KOPT-K1 (cell line): ENCODE results near the gene TOP1.

ENCODE experiments used
- H3K27ac ChIP-seq: fragments of 200-600 bp; sonication (generic); 2 replicates; pipeline ENCODE4 v1.5.1; 2016; ENCODE audit warnings: antibody characterized with exemption, mild to moderate bottlenecking, low read depth, low read length; ENCODE audit not compliant: poor library complexity, severe bottlenecking
- H3K36me3 ChIP-seq: fragments of 200-600 bp; sonication (generic); 2 replicates; pipeline ENCODE4 v1.5.1; 2017; ENCODE audit warnings: antibody characterized with exemption, mild to moderate bottlenecking, low read length, moderate library complexity; ENCODE audit not compliant: insufficient read depth
- H3K9me3 ChIP-seq: fragments of 200-600 bp; sonication (generic); 2 replicates; pipeline ENCODE4 v1.5.1; 2017; ENCODE audit warnings: antibody characterized with exemption, low read length, mild to moderate bottlenecking; ENCODE audit not compliant: insufficient read depth, poor library complexity, severe bottlenecking

The TOP1 gene

DNA sequence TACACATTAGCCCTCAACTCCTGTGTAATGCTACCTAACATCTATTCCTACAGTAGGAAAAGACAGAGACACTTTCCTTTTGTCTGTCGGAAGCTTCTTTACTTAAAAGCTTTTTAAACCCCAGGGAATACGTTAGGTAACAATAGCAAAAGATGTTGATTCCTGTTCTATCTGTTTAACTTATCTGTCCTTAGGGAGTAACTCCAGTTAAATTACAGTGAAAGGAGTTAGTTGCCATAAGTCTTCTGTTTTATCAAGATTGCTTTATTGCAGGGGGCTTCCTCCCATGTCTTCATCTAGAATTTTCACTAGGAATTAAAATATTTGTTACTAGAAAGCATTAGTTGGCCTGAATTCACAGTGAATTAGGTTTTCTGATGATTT lies 26.2 kb downstream of the TOP1 start:
- H3K9me3 ChIP-seq, result no peaks in the 10 kb centered on the region
- H3K27ac ChIP-seq, result no peak overlapping the region
- 0 out of 2 replicates have a peak, but pooled peaks cover 4% of the 10 kb centered on the region for H3K36me3 ChIP-seq

DNA sequence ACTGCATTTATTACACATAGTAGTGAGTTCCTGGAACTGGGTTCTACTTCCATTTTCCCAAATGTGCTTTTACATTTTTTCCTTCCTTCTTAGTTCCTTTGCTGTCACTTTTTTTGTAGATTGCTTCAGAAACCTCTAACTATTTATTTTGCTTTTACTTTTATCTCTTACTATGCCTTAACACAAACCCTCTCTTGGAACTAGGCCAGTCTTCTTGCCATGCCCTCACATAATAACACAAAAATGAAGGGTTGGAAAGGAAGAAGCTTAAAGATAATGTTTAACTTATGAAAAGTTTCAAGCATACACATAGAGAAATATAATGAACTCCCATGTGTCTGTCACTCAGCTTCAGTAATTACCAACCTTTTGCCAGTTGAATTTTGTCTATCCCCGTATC lies 27.1 kb downstream of the TOP1 start:
- Histone ChIP-seq H3K36me3 (peaks cover 5% of the 10 kb centered on the region; the same call in 1 of the 2 replicates), H3K9me3 (no peaks in the 10 kb centered on the region), H3K27ac (no peak overlapping the region)

DNA sequence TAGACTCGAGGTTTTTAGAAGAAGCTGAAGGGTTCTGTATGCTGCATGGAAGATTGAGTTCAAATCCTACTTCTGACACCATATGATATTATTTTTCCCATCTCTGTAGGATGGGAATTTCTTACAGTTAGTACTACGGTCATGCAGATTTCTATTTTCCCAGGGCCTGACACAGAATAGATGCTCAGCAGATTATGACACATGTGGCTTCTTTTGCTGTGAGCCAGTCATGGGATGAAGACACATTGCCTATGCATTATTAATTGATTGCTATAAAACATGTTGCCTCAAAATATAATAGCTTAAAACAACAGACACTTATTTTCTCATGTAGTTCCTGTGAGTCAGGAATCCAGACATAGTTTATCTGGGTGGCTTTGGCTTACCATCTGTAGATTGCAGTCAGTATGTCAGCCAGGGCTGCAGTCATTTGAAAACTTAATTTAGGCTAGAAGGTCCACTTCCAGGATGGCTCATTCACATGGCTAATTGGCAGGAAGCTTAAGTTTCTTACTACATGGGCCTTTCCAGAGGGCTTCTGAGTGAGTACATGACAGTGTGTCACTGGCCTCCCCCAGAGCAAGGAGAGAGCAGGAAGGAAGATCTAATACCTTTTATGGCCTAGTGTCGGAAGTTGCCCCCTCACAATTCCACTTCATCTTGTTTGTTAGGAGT lies 29.5 kb downstream of the TOP1 start:
- H3K36me3 ChIP-seq, result peaks cover 29% of the 10 kb centered on the region
- no peak overlapping the region for H3K27ac ChIP-seq

DNA sequence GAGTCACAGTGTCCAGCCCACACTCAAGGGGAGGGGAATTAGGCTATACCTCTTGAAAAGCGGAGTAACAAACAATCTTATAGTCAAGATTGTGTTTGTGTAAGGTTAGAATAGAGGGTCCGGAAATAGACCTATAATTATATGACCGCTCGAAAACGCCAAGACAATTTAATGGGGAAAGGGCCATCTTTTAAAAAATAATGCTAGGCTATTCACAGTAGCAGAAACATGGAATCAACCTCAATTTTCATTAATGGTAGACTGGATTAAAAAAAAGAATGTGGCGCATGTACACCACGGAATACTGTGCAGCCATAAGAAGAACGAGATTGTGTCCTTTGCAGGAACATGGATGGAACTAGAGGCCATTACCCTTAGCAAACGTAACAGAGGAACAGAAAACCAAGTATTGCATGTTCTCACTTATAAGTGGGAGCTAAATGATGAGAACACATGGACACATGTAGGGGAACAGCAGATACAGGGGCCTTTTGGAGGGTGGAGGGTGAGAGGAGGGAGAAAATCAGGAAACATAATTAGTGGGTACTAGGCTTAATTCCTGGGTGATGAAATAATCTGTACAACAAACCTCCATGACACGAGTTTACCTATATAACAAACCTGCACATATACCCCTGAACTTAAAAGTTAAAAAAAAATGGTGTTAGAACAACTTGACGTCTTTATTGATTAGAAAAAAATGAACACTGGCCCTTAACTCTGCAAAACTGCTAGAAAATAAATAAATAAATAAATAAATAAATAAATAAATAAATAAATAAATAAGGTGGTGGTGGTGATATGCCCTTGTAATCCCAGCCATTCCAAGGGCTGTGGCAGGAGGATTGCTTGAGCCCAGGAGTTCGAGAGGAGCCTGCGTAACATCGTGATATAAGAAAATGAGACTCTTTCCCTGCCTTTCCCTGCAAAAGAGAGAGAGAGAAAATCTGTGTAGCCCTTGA lies 30.3 kb downstream of the TOP1 start:
- Histone ChIP-seq H3K27ac (no peak overlapping the region), H3K9me3 (no peaks in the 10 kb centered on the region), H3K36me3 (peaks cover 37% of the 10 kb centered on the region)

More for the DNA sequence above, 29.5 kb downstream of the TOP1 start:
- no peaks in the 10 kb centered on the region for H3K9me3 ChIP-seq

DNA sequence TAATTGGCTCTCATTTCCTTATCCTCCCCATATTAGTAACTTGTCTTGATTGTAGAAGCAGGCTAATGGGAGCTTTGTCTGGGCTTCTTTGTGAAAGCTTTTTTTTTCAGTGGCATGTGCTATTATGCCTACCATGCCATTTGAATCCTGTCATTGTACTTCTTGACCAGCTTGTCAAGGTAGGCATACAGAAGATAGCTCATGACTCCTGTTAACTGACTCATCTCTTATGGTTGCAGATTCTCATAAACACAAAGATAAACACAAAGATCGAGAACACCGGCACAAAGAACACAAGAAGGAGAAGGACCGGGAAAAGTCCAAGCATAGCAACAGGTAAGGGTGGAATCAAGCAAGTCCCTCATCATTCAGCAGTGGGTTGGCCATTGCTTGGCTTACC lies 32.5 kb downstream of the TOP1 start:
- no peak overlapping the region for H3K27ac ChIP-seq
- H3K36me3 ChIP-seq, result peaks cover 56% of the 10 kb centered on the region

DNA sequence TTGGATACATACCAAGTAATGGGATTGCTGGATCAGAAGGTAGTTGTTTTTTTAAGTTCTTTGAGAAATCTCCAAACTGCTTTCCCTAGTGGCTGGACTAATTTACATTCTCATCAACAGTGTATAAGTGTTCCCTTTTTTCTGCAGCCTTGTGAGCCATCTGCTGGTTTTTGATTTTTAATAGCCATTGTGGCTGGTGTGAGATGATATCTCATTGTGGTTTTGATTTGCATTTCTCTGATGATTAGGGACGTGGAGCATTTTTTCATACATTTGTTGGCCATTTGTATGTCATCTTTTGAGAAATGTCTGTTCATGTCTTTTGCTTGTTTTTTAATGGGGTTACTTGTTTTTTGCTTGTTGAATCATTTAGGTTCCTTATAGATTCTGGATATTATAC lies 34.8 kb downstream of the TOP1 start:
- Histone ChIP-seq H3K9me3 (no peaks in the 10 kb centered on the region), H3K27ac (no peak overlapping the region), H3K36me3 (peaks cover 75% of the 10 kb centered on the region)

More for the DNA sequence above, 32.5 kb downstream of the TOP1 start:
- no peaks in the 10 kb centered on the region for H3K9me3 ChIP-seq

DNA sequence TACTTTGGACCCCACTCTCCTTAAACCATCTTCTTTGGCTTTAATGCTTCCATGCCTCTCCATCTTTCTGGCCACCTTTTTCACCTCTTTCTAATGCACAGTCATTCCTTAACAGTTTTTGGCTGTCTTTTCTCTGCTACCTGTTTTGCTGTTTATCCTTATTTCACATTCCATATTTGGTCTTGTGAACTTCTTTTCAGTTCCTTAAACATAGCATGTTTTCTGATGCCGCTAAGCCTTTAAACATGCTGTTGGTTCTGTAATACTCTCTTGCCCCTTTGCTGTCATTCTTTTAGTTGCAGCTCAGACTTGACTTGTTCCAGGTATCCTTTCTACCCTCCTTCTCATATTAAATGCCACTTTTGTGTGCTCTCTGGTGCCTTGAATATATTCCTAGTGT lies 35.8 kb downstream of the TOP1 start:
- Histone ChIP-seq H3K36me3 (peaks cover 84% of the 10 kb centered on the region), H3K27ac (no peak overlapping the region), H3K9me3 (no peaks in the 10 kb centered on the region)

DNA sequence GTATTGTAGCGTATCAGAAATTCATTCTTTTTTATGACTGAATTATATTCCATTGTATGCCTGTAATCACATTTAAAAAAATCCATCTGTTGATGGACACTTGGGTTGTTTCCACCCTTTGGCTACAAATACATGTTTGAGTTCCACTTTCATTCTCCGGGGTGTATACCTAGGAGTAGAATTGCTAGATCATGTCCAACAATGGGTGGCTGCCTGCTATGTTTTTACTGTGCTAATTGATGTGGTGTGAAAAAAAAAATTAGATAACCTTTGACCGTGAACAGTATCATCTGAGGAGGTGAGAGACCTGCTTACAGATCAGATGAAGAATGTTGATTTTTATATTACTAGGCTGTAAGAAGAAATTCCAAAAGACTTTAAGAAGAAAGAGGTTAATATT lies 37.1 kb downstream of the TOP1 start:
- no peak overlapping the region for H3K27ac ChIP-seq
- no peaks in the 10 kb centered on the region for H3K9me3 ChIP-seq
- peaks cover 88% of the 10 kb centered on the region for H3K36me3 ChIP-seq

DNA sequence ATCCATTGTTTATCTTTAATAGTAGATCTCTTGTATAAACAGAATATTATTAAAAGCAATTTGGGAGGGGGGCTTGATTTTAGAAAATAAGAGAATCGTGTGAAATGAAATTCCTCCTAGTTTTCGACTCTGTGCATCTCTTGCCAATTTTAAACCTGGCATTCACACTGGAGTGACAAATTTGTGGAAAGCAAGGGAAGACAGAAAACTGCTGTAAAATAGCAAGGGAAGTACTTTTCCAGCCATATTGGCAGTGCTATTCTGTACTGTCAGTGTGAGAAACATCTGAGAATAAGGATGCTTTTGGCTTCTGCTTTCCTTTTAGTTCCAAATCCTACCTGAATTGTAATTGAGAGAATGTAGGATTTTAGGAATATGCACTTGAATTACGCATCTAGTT lies 40.2 kb downstream of the TOP1 start:
- H3K27ac ChIP-seq, result no peak overlapping the region

DNA sequence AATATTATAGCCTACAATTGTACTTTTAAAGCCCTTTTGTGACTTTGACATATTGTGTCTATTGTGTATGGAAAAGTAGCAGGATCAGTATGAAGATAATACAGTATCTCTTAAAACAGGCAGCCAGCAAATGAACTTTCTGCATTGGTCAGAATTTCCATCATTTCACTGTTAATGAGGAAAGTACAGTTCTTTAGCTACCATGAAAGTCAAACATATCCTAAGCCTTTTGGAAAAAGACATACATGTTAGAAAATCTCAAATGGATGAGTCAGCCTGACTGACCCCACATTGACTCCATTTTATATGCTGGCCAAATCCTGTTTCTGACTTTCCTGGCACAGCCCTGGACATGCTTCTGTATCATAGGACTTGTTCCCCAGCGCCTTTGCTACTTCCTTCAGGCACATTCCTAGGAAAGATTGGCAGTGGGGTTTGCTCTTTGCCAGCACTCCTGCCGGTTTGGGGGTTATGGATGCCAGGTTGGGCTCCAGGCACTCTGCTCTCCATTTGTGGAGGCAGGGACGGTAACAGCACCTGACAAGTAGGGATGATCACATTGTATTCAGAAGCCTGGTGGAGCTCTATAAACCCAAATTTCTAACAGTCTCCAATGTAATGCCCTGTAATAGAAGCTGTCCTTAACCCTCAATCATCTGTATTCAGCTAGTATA lies 43.7 kb downstream of the TOP1 start:
- no peaks in the 10 kb centered on the region for H3K9me3 ChIP-seq
- H3K27ac ChIP-seq, result no peak overlapping the region
- peaks cover 47% of the 10 kb centered on the region for H3K36me3 ChIP-seq

More for the DNA sequence above, 40.2 kb downstream of the TOP1 start:
- Histone ChIP-seq H3K9me3 (no peaks in the 10 kb centered on the region), H3K36me3 (peaks cover 65% of the 10 kb centered on the region)

DNA sequence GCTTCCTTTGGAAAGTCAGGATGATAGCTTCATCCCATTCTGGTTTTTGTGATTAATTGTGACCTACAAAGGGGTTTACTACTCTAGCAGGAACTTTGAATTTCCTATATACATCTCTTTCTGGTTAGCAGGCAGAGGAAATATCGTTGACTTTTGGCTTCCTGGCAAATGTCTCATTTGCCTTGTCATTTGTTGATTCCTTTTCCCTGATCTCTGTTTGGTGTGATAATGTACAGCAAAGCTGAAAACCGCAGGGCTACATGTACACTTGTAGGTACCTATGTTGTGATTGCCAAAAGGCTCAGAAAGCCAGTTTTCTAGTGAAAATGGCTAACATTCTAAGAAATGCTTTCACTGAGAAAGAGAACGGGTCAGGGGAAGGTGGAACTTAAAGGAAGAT lies 44.3 kb downstream of the TOP1 start:
- Histone ChIP-seq H3K9me3 (no peaks in the 10 kb centered on the region), H3K27ac (no peak overlapping the region), H3K36me3 (peaks cover 47% of the 10 kb centered on the region)

DNA sequence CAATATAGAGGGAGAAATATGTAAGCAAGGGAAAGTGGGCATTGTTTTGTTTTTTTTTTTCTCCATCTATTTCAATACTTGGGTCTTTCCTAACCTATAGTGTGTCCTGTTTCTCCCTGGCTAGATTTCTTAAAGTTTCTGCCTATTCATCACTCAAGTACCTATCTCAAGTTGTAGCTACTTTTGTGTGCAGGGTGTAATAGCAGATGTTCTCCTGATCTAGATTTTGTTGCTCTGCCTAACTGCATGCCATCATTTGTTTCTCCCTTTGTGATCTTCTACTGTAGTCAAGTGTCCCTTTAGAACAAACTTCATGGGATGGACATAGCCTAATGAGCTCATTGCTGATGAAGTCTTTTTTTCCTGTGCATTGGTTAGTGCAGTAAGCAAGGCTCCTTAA lies 45.8 kb downstream of the TOP1 start:
- Histone ChIP-seq H3K27ac (no peak overlapping the region), H3K9me3 (no peaks in the 10 kb centered on the region), H3K36me3 (peaks cover 47% of the 10 kb centered on the region)

DNA sequence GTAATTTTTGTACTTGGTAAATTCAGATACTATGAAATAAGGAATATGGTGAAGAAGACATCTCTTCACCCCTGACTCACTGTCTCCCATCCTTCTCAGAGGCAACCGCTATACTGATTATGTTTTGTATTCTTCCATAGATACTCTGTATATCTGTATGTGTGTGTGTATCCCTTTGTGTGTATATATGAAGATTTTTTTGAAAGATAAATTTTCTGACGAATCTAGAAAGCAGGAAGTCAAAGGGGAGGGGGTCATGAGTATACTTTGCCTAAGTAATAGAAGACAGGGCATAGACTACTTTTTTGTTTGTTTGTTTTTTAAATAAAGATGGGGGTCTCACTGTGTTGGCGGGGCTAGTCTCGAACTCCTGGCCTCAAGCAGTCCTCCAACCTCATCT lies 48.2 kb downstream of the TOP1 start:
- H3K9me3 ChIP-seq, result no peaks in the 10 kb centered on the region
- no peak overlapping the region for H3K27ac ChIP-seq
- peaks cover 62% of the 10 kb centered on the region for H3K36me3 ChIP-seq

DNA sequence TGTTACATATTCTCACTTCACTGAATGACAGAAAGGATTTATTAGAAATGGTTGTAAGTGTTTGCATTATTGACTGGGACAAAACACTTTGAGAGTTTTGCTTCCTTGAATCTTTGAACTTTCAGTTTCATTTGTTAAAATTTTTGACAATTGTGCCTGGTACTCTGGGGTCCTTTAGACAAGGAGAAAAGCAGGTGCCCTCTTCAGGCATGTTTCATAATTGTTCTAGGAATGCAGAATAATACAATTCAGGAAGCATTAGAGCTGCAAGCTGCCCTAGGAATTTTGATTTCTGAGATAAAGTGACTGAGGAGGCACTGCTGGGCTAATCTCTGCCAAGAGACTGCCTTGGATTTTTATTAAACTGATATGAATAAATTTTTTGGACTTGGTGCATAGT lies 49.7 kb downstream of the TOP1 start:
- no peak overlapping the region for H3K27ac ChIP-seq
- H3K9me3 ChIP-seq, result no peaks in the 10 kb centered on the region
- peaks cover 73% of the 10 kb centered on the region for H3K36me3 ChIP-seq

DNA sequence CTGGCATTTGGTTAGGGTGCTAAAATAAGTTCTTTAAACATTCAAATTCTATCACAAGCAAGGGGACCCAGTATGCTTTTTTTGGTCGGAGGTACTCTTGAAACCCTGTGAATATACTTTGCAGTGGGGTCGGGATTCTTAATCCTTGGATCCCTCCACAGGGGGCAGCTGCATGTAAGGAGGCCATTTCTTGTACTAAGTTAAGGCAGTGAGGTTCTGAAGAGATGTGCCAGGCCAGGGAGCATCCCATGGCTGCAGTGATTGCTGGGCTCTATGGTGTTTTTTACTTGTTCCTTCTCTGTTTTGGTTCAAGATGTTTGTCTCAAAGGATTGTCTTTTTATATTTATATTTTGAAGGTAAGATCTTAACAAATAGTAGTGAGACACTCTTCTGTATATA lies 50.4 kb downstream of the TOP1 start:
- Histone ChIP-seq H3K27ac (no peak overlapping the region), H3K36me3 (peaks cover 80% of the 10 kb centered on the region), H3K9me3 (no peaks in the 10 kb centered on the region)
